Neural crest cell (in vitro differentiated cells): Measurements from ENCODE around the gene PAQR8. TPM values are rescaled to one million over a fixed set of nuclear protein-coding genes. Genes with fewer than 3 reads are reported as not detected.

Source experiments
- DNase-seq: peaks from one replicate; pipeline ENCODE4 v3.0.0; 2021; ENCODE audit warnings: low read depth, mixed read lengths, low spot score
- H3K27ac Mint-ChIP-seq: one replicate; pipeline ENCODE4 v1.8.0; 2021; ENCODE audit warnings: mild to moderate bottlenecking, mixed read lengths; ENCODE audit not compliant: unreplicated experiment
- H3K27me3 Mint-ChIP-seq: 2 replicates; pipeline ENCODE4 v1.8.0; 2021; ENCODE audit warnings: low read depth, mild to moderate bottlenecking, mixed read lengths
- H3K36me3 Mint-ChIP-seq: 2 replicates; pipeline ENCODE4 v1.8.0; 2021; ENCODE audit warnings: low read depth, mild to moderate bottlenecking, mixed read lengths
- H3K4me1 Mint-ChIP-seq: 2 replicates; pipeline ENCODE4 v1.8.0; 2021; ENCODE audit warnings: mixed read lengths
- H3K4me3 Mint-ChIP-seq: one replicate; pipeline ENCODE4 v1.8.0; 2021; ENCODE audit warnings: mild to moderate bottlenecking, mixed read lengths
- H3K9me3 Mint-ChIP-seq: 2 replicates; pipeline ENCODE4 v1.8.0; 2021; ENCODE audit warnings: mixed read lengths
- CTCF ChIP-seq: fragments of 200-600 bp; sonication (generic); conservative IDR thresholded peaks from 2 replicates; pipeline ENCODE4 v1.5.0; 2021; ENCODE audit warnings: antibody characterized with exemption, mild to moderate bottlenecking
- total RNA-seq: library from RNA; stranded (reverse); gene quantifications from 2 replicates; pipeline ENCODE4 v1.2.1, GENCODE V29; 2021

PAQR8 gene
- total RNA-seq, 1 donor from 2014 or later, result 10.7 TPM

DNA sequence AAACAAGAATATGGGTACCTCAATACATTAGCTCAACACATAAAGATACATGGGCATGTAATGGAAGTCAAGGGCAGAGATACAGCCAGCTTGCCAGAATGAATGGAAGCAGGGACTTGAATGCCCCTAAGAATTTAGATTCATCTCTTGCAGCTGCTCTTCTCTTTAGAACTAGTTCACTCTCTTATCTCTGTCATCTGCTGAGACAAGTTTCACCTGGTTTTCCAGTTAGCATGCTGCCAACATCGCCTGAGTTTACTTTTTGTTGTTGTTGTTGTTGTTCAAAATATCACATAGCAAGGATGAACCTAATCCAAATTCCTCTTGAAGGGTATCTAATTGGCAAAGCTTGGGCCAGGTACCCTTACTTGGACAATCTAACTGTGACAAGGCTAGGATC, 14.1 kb upstream of the PAQR8 start:
- Mint-ChIP-seq H3K27ac (no peak overlapping the region), H3K4me1 (peaks cover 12% of the 10 kb centered on the region), H3K4me3 (no peak overlapping the region), H3K27me3 (no peaks in the 10 kb centered on the region), H3K9me3 (no peaks in the 10 kb centered on the region), H3K36me3 (no peaks in the 10 kb centered on the region)
- TF ChIP-seq CTCF, result no peak
- no peak for DNase-seq

- TF ChIP-seq CTCF, result no peak
- peaks cover 24% of the 10 kb centered on the region for H3K4me1 Mint-ChIP-seq
- DNase-seq, result no peak
These were observed 10.1 kb upstream of the PAQR8 start for GRCh38 chr6:52351879-52352238.

DNA sequence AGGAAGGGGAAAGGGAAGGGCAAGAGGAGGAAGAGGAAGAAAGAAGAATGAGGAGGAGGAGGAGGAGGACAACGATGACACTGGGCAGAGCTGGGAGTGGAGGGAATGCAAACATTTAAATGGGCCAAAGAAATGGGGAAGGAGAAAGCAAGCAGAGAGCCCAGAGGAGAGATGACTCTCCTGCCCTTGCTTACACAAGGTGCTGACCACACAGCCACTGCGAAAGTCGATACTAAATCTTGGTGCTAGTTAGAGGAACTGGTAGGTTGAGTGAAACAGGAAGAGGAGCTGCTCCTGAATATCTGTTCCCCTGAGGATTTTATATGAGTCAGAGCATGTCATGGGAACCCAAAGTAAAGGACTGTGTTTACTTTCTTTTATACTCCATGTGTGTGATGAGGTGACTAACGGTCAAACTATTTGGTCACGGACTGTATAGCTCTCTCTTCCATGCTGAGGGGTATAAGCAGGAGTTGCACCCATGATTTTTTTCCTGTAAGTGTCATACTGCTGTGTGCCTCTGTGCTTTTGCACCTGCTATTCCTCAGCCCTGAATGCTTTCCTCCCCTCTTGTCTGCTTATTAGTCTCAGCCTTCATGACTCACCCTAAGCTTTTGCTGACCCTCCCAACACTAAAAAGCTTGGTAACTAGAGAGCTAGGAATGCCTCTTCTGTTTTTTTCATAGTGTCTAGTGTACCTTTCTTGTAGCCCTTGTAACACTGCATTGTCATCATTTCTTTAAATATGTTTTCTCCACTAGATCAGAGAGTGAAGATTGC, 9.5 kb upstream of the PAQR8 start:
- no peak overlapping the region for H3K27ac Mint-ChIP-seq

More at GRCh38 chr6:52351879-52352238, 10.1 kb upstream of the PAQR8 start:
- Mint-ChIP-seq H3K9me3 (no peaks in the 10 kb centered on the region), H3K27ac (no peak overlapping the region), H3K4me3 (no peak overlapping the region), H3K27me3 (no peaks in the 10 kb centered on the region), H3K36me3 (no peaks in the 10 kb centered on the region)

GRCh38 chr6:52356017-52356416, 5.9 kb upstream of the PAQR8 start:
- H3K36me3 Mint-ChIP-seq, result no peaks in the 10 kb centered on the region
- peaks cover 19% of the 10 kb centered on the region for H3K4me1 Mint-ChIP-seq
- no peaks in the 10 kb centered on the region for H3K27me3 Mint-ChIP-seq
- TF ChIP-seq CTCF, result no peak
- H3K4me3 Mint-ChIP-seq, result no peak overlapping the region
- no peaks in the 10 kb centered on the region for H3K9me3 Mint-ChIP-seq
- no peak overlapping the region for H3K27ac Mint-ChIP-seq
- no peak for DNase-seq

More for the DNA sequence above, 9.5 kb upstream of the PAQR8 start:
- Mint-ChIP-seq H3K4me3 (no peak overlapping the region), H3K4me1 (peaks cover 22% of the 10 kb centered on the region), H3K36me3 (no peaks in the 10 kb centered on the region), H3K9me3 (no peaks in the 10 kb centered on the region), H3K27me3 (no peaks in the 10 kb centered on the region)
- no peak for TF ChIP-seq CTCF
- DNase-seq, result no peak

GRCh38 chr6:52359403-52359802, 2.5 kb upstream of the PAQR8 start:
- no peak overlapping the region for H3K4me3 Mint-ChIP-seq
- no peak for DNase-seq

More at GRCh38 chr6:52359403-52359802, 2.5 kb upstream of the PAQR8 start:
- H3K27me3 Mint-ChIP-seq, result peaks cover 15% of the 10 kb centered on the region
- peaks cover 26% of the 10 kb centered on the region for H3K4me1 Mint-ChIP-seq
- no peaks in the 10 kb centered on the region for H3K9me3 Mint-ChIP-seq
- H3K36me3 Mint-ChIP-seq, result no peaks in the 10 kb centered on the region
- TF ChIP-seq CTCF, result no peak
- H3K27ac Mint-ChIP-seq, result no peak overlapping the region
